Karpas-422 (cell line): Measurements from ENCODE around the gene NUS1. TPM values are rescaled to one million over a fixed set of nuclear protein-coding genes. Genes with fewer than 3 reads are reported as not detected.
A peak's percentile ranks its signal among the peaks of the same experiment; 100 is the strongest.
"Not testable (repeated sequence)": the region's sequence is repeated elsewhere in the genome, so short reads cannot be mapped to it uniquely, and the experiment has no call there.

ENCODE experiments used
- DNase-seq: peaks from one replicate; pipeline ENCODE4 v3.0.0-alpha.2; 2015
- H2AFZ ChIP-seq: fragments of 200-600 bp; sonication (generic); 2 replicates; pipeline ENCODE4 v1.6.1; 2014; ENCODE audit warnings: antibody characterized with exemption, low read length, mixed read lengths
- H3K27ac ChIP-seq: fragments of 200-600 bp; sonication (generic); 2 replicates; pipeline ENCODE4 v1.5.1; 2014; ENCODE audit warnings: mild to moderate bottlenecking, low read length, moderate library complexity
- H3K27me3 ChIP-seq: fragments of 200-600 bp; sonication (generic); 2 replicates; pipeline ENCODE4 v1.6.1; 2014; ENCODE audit warnings: low read length, mixed read lengths
- H3K36me3 ChIP-seq: fragments of 200-600 bp; sonication (generic); 2 replicates; pipeline ENCODE4 v1.6.1; 2014; ENCODE audit warnings: low read length, mixed read lengths; ENCODE audit not compliant: insufficient read depth
- H3K4me1 ChIP-seq: fragments of 200-600 bp; sonication (generic); 2 replicates; pipeline ENCODE4 v1.6.1; 2014; ENCODE audit warnings: mild to moderate bottlenecking, low read length, mixed read lengths
- H3K4me2 ChIP-seq: fragments of 200-600 bp; sonication (generic); 2 replicates; pipeline ENCODE4 v1.6.1; 2014; ENCODE audit warnings: low read length, low read depth, mild to moderate bottlenecking; ENCODE audit not compliant: poor library complexity, severe bottlenecking
- H3K4me3 ChIP-seq: fragments of 200-600 bp; sonication (generic); 2 replicates; pipeline ENCODE4 v1.5.1; 2014; ENCODE audit warnings: mild to moderate bottlenecking, antibody characterized with exemption, low read length, mixed read lengths
- H3K79me2 ChIP-seq: fragments of 200-600 bp; sonication (generic); 2 replicates; pipeline ENCODE4 v1.6.1; 2014; ENCODE audit warnings: mild to moderate bottlenecking, low read length, mixed read lengths
- H3K9ac ChIP-seq: fragments of 200-600 bp; sonication (generic); 2 replicates; pipeline ENCODE4 v1.6.0; 2014; ENCODE audit warnings: low read length
- H3K9me2 ChIP-seq: fragments of 200-600 bp; sonication (generic), shearing (Covaris generic); replicated peaks from 2 replicates; pipeline ENCODE4 v1.6.0; 2014; ENCODE audit warnings: mild to moderate bottlenecking, low read length, moderate library complexity; ENCODE audit not compliant: insufficient read depth
- H3K9me3 ChIP-seq: fragments of 300-700, 200-600 bp; sonication (generic); 2 replicates; pipeline ENCODE4 v1.6.1; 2014; ENCODE audit warnings: low read length, mixed read lengths
- H4K20me1 ChIP-seq: fragments of 200-600 bp; sonication (generic); 2 replicates; pipeline ENCODE4 v1.6.1; 2014; ENCODE audit warnings: mild to moderate bottlenecking, antibody characterized with exemption, low read length, low read depth; ENCODE audit not compliant: insufficient read depth
- total RNA-seq: library from RNA; depleted of rRNA; stranded (reverse); fragments of >200 nt; shearing (Covaris generic); gene quantifications from 2 replicates; pipeline ENCODE4 v1.2.3, GENCODE V29; 2014; ENCODE audit warnings: low replicate concordance; rRNA removed

Gene NUS1
- total RNA-seq: 10.1 and 21.9 TPM in 2 replicates

GRCh38 chr6:117674991-117675657 lies at the start of gene NUS1:
Gene NUS1 (plus strand): TSS chr6:117675469. CDS start chr6:117675671, 202 bp downstream.
- Histone ChIP-seq H3K27me3 (no peaks in the 10 kb centered on the region), H3K9me2 (no peaks in the 10 kb centered on the region), H3K4me3 (peak within 1 kb of the TSS; percentile 88), H3K9ac (peak within 1 kb of the TSS; percentile 84), H3K27ac (no peak within 1 kb of the TSS), H2AFZ (peak within 1 kb of the TSS; percentile 92), H3K79me2 (peaks cover 48% of the 10 kb centered on the region), H3K9me3 (peaks cover 12% of the 10 kb centered on the region; the same call in 1 of the 2 replicates), H4K20me1 (no peaks in the 10 kb centered on the region), H3K4me2 (peak within 1 kb of the TSS; percentile 68), H3K36me3 (peaks cover 34% of the 10 kb centered on the region), H3K4me1 (peaks cover 21% of the 10 kb centered on the region)
- DNase-seq: peak; percentile 99

DNA sequence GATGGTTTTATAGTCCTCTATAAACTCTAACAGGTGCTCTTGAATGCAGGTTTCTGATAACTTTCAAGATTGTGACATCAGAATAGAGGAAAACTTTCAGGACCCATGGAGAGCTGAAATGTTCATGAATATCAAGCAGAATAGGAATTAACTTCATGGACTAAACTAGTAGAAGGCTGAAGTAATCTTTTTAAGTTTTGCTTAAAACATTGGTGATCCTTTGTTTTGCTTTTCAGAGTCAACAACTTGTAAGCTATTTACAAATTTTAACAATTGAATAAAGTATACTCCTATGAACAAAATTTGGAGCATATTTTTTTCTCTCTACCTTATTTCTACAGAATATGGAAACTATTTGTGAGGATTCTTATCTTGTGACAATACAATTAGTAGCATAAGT lies 47.7 kb upstream of the NUS1 start:
- Histone ChIP-seq H3K79me2 (no peaks in the 10 kb centered on the region), H3K9me3 (peaks cover 11% of the 10 kb centered on the region), H2AFZ (no peak overlapping the region), H3K27ac (no peak overlapping the region), H3K9me2 (no peaks in the 10 kb centered on the region), H3K9ac (no peak overlapping the region), H3K27me3 (no peaks in the 10 kb centered on the region), H3K4me1 (no peaks in the 10 kb centered on the region), H4K20me1 (no peaks in the 10 kb centered on the region), H3K4me2 (no peak overlapping the region), H3K36me3 (no peaks in the 10 kb centered on the region), H3K4me3 (no peak overlapping the region)
- DNase-seq: no peak

- Histone ChIP-seq H2AFZ (no peak overlapping the region), H3K9ac (no peak overlapping the region), H3K4me3 (no peak overlapping the region), H4K20me1 (no peaks in the 10 kb centered on the region), H3K4me2 (no peak overlapping the region), H3K9me3 (peaks cover 9% of the 10 kb centered on the region), H3K27ac (no peak overlapping the region), H3K9me2 (no peaks in the 10 kb centered on the region), H3K79me2 (no peaks in the 10 kb centered on the region), H3K4me1 (no peaks in the 10 kb centered on the region), H3K36me3 (no peaks in the 10 kb centered on the region), H3K27me3 (no peaks in the 10 kb centered on the region)
- DNase-seq: no peak
These were observed 46.1 kb upstream of the NUS1 start for GRCh38 chr6:117629119-117629660.

GRCh38 chr6:117637770-117638169 lies 37.5 kb upstream of the NUS1 start:
- no peaks in the 10 kb centered on the region for H3K9me2 ChIP-seq
- H2AFZ ChIP-seq: no peak overlapping the region
- no peaks in the 10 kb centered on the region for H3K4me1 ChIP-seq
- no peaks in the 10 kb centered on the region for H4K20me1 ChIP-seq
- H3K4me2 ChIP-seq: no peak overlapping the region
- H3K79me2 ChIP-seq: no peaks in the 10 kb centered on the region
- H3K9ac ChIP-seq: no peak overlapping the region
- H3K9me3 ChIP-seq: no peaks in the 10 kb centered on the region
- no peak overlapping the region for H3K27ac ChIP-seq
- H3K27me3 ChIP-seq: no peaks in the 10 kb centered on the region
- DNase-seq: no peak
- H3K36me3 ChIP-seq: no peaks in the 10 kb centered on the region
- H3K4me3 ChIP-seq: no peak overlapping the region

DNA sequence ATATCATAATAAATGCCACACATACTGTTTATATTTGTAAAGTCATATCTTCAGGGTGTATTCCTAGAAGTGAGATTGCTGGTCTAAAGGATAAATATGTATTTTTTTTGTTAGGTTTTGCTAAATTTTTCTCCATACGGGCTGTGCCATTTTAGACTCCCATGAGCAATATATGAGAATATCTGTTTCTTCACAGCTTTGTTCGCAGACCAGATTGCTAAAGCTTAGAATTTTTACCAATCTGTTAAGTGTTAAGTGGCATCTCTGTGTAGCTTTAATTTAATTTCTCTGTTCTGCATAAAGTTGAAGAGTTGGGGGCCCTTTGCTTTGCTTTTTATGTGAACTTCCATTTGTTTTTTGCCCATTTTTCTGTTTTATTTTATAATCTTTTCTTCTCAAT lies 32.3 kb upstream of the NUS1 start:
- Histone ChIP-seq H3K4me1 (no peaks in the 10 kb centered on the region), H3K4me2 (no peak overlapping the region), H4K20me1 (no peaks in the 10 kb centered on the region), H3K79me2 (no peaks in the 10 kb centered on the region), H3K4me3 (no peak overlapping the region), H3K27ac (no peak overlapping the region), H2AFZ (no peak overlapping the region), H3K9me3 (no peaks in the 10 kb centered on the region), H3K27me3 (no peaks in the 10 kb centered on the region), H3K36me3 (no peaks in the 10 kb centered on the region), H3K9me2 (no peaks in the 10 kb centered on the region), H3K9ac (no peak overlapping the region)
- no peak for DNase-seq

DNA sequence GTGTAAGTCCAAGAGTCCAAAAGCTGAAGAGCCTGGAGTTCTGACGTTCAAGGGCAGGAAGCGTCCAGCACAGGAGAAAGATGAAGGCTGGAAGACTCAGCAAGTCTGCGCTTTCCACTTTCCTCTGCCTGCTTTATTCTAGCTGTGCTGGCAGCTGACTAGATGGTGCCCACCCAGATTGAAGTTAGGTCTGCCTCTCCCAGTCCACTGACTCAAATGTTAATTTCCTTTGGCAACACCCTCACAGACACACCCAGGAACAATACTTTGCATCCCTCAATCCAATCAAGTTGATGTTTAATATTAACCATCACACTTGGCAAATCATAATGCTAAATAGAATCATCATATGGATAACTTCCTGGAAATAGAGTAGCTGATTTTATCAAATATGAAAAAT lies 23.3 kb upstream of the NUS1 start:
- not testable (repeated sequence) for H3K9ac ChIP-seq, H3K4me2 ChIP-seq, H3K36me3 ChIP-seq, H3K9me2 ChIP-seq, H3K9me3 ChIP-seq, H3K4me3 ChIP-seq, H3K4me1 ChIP-seq, H4K20me1 ChIP-seq, H2AFZ ChIP-seq, H3K27me3 ChIP-seq, H3K27ac ChIP-seq, H3K79me2 ChIP-seq, DNase-seq

DNA sequence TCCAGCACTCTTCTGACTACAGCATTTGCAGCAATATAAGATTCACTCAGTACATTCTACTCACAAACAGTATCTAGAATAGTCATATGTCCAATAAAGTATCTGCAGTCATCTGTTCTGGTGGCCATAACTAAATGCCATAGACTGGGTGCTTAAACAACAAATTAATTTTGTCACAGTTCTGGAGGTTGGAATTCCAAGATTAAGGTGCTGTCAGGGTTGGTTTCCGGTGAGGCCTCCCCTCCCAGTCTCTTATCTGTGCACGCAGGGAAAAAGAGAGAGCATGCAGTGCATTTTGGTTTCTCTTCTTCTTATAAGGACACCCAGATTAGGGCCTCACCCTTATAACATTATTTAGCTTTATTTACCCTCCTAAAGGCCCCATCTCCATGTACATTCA lies 21.3 kb upstream of the NUS1 start:
- DNase-seq: no peak
- H3K4me3 ChIP-seq: no peak overlapping the region
- H3K9me3 ChIP-seq: no peaks in the 10 kb centered on the region
- no peaks in the 10 kb centered on the region for H4K20me1 ChIP-seq
- H3K9ac ChIP-seq: no peak overlapping the region
- H3K79me2 ChIP-seq: no peaks in the 10 kb centered on the region
- no peaks in the 10 kb centered on the region for H3K36me3 ChIP-seq
- H3K27ac ChIP-seq: no peak overlapping the region
- no peaks in the 10 kb centered on the region for H3K27me3 ChIP-seq
- H3K4me2 ChIP-seq: no peak overlapping the region
- no peak overlapping the region for H2AFZ ChIP-seq
- H3K4me1 ChIP-seq: no peaks in the 10 kb centered on the region
- no peaks in the 10 kb centered on the region for H3K9me2 ChIP-seq

DNA sequence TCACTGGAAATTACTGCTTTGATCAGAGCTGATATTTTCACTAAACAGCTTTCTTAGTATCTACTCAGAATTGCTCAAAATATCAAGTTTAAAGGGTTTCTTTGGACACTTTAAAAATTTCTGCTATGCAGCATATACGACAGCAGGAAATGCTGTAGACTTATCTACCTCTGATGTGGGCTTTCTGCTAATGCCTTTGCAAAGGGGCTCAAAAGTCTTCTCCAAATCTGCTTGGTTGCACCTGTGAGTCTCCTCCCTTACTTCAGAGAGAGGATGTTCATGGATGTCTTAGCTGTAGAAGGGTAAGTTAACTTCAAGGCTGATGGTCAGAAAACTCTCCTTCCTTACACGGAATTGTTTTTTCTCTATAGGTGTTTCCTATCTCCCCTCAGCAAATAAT lies 19.9 kb upstream of the NUS1 start:
- Histone ChIP-seq H3K27ac (no peak overlapping the region), H3K79me2 (no peaks in the 10 kb centered on the region), H3K4me2 (no peak overlapping the region), H3K4me1 (no peaks in the 10 kb centered on the region), H3K9ac (no peak overlapping the region), H3K36me3 (no peaks in the 10 kb centered on the region), H4K20me1 (no peaks in the 10 kb centered on the region), H3K4me3 (no peak overlapping the region), H2AFZ (no peak overlapping the region), H3K9me3 (no peaks in the 10 kb centered on the region), H3K9me2 (no peaks in the 10 kb centered on the region), H3K27me3 (no peaks in the 10 kb centered on the region)
- no peak for DNase-seq
